Measurements from ENCODE around the gene BHMT2. TPM values are rescaled to one million over a fixed set of nuclear protein-coding genes. Genes with fewer than 3 reads are reported as not detected.

BHMT2 gene
- total RNA-seq, 2 donors from 2014 or later: 14.2 to 16.1 TPM

DNA sequence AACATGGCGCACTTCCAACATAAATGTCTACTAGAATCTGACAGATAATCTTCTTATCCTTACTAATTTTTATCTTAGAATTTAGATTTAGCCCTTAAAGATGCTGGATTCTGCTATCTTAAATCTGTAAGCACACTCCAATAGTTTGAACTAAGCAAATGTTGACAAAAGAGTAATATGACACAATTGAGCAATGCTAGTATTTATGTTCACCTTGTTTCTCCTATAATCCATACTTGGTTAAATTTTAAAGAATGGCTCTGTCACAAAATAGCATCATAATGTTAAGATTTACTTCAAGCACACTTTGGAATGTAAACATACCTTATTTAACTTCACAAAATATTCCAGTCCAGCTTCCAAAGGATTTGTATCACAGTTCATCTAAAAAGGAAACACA is 45.6 kb upstream of the BHMT2 start:
- no peaks in the 10 kb centered on the region for H3K27me3 ChIP-seq (replicated peaks; ENCODE audit: insufficient read depth)
- H3K4me3 ChIP-seq: no peak overlapping the region
- DNase-seq (ENCODE audit: low spot score) (no peak), ATAC-seq (ENCODE audit: insufficient number of reproducible peaks, low FRiP score, low read depth) (no peak)
- peaks cover 0 to 12% of the 10 kb centered on the region in 2 donors for H3K4me1 ChIP-seq (ENCODE audit: control insufficient read depth in 1 of 2, low read depth in 2 of 2)
- H3K27ac ChIP-seq: no peak overlapping the region
- TF ChIP-seq, protein P1, sequence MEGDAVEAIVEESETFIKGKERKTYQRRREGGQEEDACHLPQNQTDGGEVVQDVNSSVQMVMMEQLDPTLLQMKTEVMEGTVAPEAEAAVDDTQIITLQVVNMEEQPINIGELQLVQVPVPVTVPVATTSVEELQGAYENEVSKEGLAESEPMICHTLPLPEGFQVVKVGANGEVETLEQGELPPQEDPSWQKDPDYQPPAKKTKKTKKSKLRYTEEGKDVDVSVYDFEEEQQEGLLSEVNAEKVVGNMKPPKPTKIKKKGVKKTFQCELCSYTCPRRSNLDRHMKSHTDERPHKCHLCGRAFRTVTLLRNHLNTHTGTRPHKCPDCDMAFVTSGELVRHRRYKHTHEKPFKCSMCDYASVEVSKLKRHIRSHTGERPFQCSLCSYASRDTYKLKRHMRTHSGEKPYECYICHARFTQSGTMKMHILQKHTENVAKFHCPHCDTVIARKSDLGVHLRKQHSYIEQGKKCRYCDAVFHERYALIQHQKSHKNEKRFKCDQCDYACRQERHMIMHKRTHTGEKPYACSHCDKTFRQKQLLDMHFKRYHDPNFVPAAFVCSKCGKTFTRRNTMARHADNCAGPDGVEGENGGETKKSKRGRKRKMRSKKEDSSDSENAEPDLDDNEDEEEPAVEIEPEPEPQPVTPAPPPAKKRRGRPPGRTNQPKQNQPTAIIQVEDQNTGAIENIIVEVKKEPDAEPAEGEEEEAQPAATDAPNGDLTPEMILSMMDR (IDR thresholded peaks at IDR 0.05): no peak
- H3K36me3 ChIP-seq: no peaks in the 10 kb centered on the region
- no peaks in the 10 kb centered on the region for H3K9me3 ChIP-seq

DNA sequence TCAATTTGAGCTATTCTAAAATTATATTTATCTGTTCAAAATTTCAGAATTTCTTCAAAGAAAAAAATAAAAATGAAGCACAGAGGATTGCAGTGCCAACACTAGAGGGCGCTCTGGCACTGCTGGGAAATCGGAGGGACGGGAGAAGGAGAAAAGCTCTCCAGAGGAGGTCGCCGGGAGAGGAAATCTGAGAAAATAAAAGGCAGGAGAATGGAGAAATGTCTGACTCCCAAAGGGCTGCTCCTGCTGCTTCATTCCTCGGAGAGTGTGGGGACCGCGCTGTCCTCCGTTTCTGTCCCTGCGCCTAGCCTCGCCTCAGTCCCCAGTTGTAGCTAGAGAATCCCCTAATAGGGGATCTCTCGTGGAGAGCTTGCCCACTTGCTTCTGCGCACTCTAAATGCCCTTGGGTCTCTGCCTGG is 44.5 kb upstream of the BHMT2 start:
- H3K27me3 ChIP-seq (replicated peaks; ENCODE audit: insufficient read depth): no peaks in the 10 kb centered on the region
- H3K27ac ChIP-seq: no peak overlapping the region
- H3K9me3 ChIP-seq: no peaks in the 10 kb centered on the region
- peaks cover 0 to 12% of the 10 kb centered on the region in 2 donors for H3K4me1 ChIP-seq (ENCODE audit: control insufficient read depth in 1 of 2, low read depth in 2 of 2)
- DNase-seq (ENCODE audit: low spot score) (no peak), ATAC-seq (ENCODE audit: insufficient number of reproducible peaks, low FRiP score, low read depth) (peak; percentile 26)
- peak overlapping the region; percentile 58 for H3K4me3 ChIP-seq
- no peaks in the 10 kb centered on the region for H3K36me3 ChIP-seq
- TF ChIP-seq, protein P1 (IDR thresholded peaks at IDR 0.05): peak; percentile 92

DNA sequence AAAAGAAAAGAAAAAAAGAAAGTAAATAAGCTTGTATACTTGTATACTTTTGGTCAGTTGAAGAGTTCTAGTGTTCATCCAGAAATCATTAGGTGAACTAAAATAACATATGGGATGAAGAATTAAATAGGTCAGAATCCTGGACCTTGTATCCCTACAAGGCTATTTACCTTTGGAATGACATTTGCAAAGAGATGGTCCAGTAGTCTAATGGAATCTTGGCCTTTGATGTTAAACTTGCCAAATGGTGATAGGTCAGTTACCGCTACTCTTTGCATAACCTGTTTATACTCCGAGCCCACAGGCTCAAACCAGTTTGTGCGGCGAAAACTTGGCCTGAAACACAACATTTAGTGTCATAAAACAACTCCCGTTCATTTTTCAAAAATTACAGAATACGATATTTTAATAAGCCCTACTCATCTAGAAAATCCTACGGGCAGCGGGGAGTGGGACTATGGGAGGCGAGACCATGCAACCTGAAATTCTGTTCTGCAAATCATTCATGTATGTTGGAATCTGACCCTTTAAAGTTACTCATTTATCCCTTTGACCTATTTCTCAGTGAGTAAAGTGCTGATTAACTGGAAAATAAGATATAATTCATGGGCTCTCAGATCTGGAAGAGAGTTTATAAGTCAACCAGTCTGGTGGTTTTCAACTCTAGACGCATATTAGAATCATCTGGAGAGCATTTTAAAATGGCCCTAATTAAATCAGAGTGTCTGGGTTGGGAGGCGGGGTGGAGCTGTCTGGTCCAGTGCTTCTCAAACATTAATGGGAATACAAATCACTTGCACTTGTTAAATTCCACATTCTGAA is 38.7 kb upstream of the BHMT2 start:
- DNase-seq (ENCODE audit: low spot score): no peak
- TF ChIP-seq, protein P1 (IDR thresholded peaks at IDR 0.05): no peak
- no peaks in the 10 kb centered on the region for H3K27me3 ChIP-seq (replicated peaks; ENCODE audit: insufficient read depth)
- H3K36me3 ChIP-seq: no peaks in the 10 kb centered on the region
- no peak for ATAC-seq (ENCODE audit: insufficient number of reproducible peaks, low FRiP score, low read depth)
- H3K27ac ChIP-seq: no peak overlapping the region
- H3K4me3 ChIP-seq: no peak overlapping the region
- no peaks in the 10 kb centered on the region for H3K4me1 ChIP-seq (ENCODE audit: control insufficient read depth in 1 of 2, low read depth in 2 of 2)
- no peaks in the 10 kb centered on the region for H3K9me3 ChIP-seq

DNA sequence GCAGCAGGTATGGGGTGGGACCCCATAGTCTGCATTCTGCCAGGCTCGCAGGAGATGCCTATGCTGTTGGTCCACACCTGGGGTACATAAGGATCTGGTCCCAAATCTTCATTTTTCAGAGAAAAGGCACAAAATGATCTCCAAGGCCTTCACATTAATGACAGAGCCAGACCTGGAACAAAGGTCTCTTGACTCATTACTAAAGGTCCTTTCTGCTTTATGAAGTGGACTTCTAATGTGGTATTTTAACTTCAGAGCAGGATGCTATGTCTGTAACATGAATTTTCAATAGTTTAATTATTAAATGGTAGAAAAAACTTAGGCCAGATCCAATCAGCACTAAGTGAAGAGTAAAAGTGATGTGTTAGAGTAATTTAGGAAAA is 38.1 kb upstream of the BHMT2 start:
- H3K27me3 ChIP-seq (replicated peaks; ENCODE audit: insufficient read depth): no peaks in the 10 kb centered on the region

DNA sequence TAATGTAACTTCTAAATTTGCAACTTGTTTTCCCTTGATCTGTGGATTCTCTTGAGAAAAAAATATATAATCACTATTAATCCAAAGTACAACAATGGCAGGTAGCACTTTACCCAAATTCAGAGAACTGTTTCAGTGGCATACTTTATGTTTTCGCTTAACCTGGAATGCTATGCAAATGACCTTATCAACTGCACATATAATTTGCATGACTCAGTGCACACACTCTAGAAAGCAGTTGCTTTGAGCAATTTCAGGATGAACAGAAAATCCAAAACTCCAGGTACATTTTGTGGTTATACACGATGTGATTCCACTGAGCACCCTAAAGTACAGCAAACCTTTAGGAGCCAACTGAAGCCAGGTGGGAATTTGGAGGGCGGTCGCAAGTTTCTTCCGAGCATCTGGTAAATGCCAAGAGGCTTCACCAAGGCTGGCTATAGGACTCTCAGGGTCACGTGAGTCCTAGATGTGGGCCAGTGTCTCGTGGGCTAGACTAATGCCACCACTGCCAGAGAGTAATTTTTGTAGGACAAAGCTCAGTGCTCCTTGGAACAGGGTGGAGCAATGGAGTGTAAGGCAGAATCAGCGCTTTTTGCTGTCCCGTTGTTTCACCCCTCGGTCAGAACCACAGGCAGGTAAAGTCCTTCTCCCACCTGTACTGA is 37.4 kb upstream of the BHMT2 start:
- no peaks in the 10 kb centered on the region for H3K4me1 ChIP-seq (ENCODE audit: control insufficient read depth in 1 of 2, low read depth in 2 of 2)
- no peak overlapping the region for H3K4me3 ChIP-seq
- no peaks in the 10 kb centered on the region for H3K27me3 ChIP-seq (replicated peaks; ENCODE audit: insufficient read depth)
- no peak overlapping the region for H3K27ac ChIP-seq
- H3K36me3 ChIP-seq: no peaks in the 10 kb centered on the region
- TF ChIP-seq, protein P1 (IDR thresholded peaks at IDR 0.05): no peak
- no peak for DNase-seq (ENCODE audit: low spot score)
- no peak for ATAC-seq (ENCODE audit: insufficient number of reproducible peaks, low FRiP score, low read depth)
- no peaks in the 10 kb centered on the region for H3K9me3 ChIP-seq

More for the DNA sequence above, 38.1 kb upstream of the BHMT2 start:
- Histone ChIP-seq H3K36me3 (no peaks in the 10 kb centered on the region), H3K27ac (no peak overlapping the region), H3K9me3 (no peaks in the 10 kb centered on the region), H3K4me1 (ENCODE audit: control insufficient read depth in 1 of 2, low read depth in 2 of 2) (no peaks in the 10 kb centered on the region), H3K4me3 (no peak overlapping the region)
- no peak for DNase-seq (ENCODE audit: low spot score)
- TF ChIP-seq, protein P1 (IDR thresholded peaks at IDR 0.05): no peak
- no peak for ATAC-seq (ENCODE audit: insufficient number of reproducible peaks, low FRiP score, low read depth)
